Astrocyte of the spinal cord (primary cell): ENCODE data around the gene SMYD1.
"Not testable (repeated sequence)": the region's sequence is repeated elsewhere in the genome, so short reads cannot be mapped to it uniquely, and the experiment has no call there.

Source experiments
- DNase-seq: peaks from one replicate; pipeline ENCODE4 v3.0.0; 2011; ENCODE audit warnings: low read depth, low spot score
- H3K4me3 ChIP-seq: 2 replicates; pipeline ENCODE4 v1.5.1; 2011; ENCODE audit warnings: low read depth, mild to moderate bottlenecking, low read length, moderate library complexity
- CTCF ChIP-seq: IDR thresholded peaks from 2 replicates; pipeline ENCODE4 v1.5.1; 2012; ENCODE audit warnings: low read depth, mild to moderate bottlenecking, low read length, inconsistent platforms
- in situ Hi-C: cut with HindIII; loops from 2 replicates; pipeline ENCODE4 v1.10.0; 2017; ENCODE audit warnings: low sequenced_read_pairs

The SMYD1 gene

GRCh38 chr2:88067598-88067997 is at the start of gene SMYD1:
SMYD1 (plus strand) TSS chr2:88067825; CDS start chr2:88067865, 40 bp downstream.
- in situ Hi-C loops = no loop called here
- H3K4me3 ChIP-seq = no peak within 1 kb of the TSS
- TF ChIP-seq CTCF = no peak
- DNase-seq = no peak

- in situ Hi-C loops, H3K4me3 ChIP-seq, DNase-seq: not testable (repeated sequence)
Observed at GRCh38 chr2:88018077-88018805, 49.4 kb upstream of the SMYD1 start.

GRCh38 chr2:88018909-88019308 is 48.7 kb upstream of the SMYD1 start:
- H3K4me3 ChIP-seq = no peak overlapping the region
- no peak for DNase-seq
- TF ChIP-seq CTCF = no peak
- in situ Hi-C loops = no loop called here

- DNase-seq = no peak
- no peak for TF ChIP-seq CTCF
- no peak overlapping the region for H3K4me3 ChIP-seq
- in situ Hi-C loops = no loop called here
Observed at GRCh38 chr2:88019985-88020384, 47.6 kb upstream of the SMYD1 start.

GRCh38 chr2:88022669-88022921 is 45.0 kb upstream of the SMYD1 start:
- H3K4me3 ChIP-seq = no peak overlapping the region
- no peak for DNase-seq
- TF ChIP-seq CTCF = no peak
- in situ Hi-C loops = no loop called here

- no peak for DNase-seq
- no peak for TF ChIP-seq CTCF
- H3K4me3 ChIP-seq = no peak overlapping the region
- in situ Hi-C loops = no loop called here
Observed at GRCh38 chr2:88024509-88024908, 43.1 kb upstream of the SMYD1 start.

- no peak for TF ChIP-seq CTCF
- DNase-seq = no peak
- in situ Hi-C loops = no loop called here
- no peak overlapping the region for H3K4me3 ChIP-seq
Observed at GRCh38 chr2:88027697-88028389, 39.8 kb upstream of the SMYD1 start.
